ENCODE measurements around the gene RPUSD4.

- TF ChIP-seq TAF1 (IDR thresholded peaks at IDR 0.05; ENCODE audit: low read depth) (no peak), CTCF (IDR thresholded peaks at IDR 0.05; ENCODE audit: poor library complexity, severe bottlenecking) (no peak)
These were observed 16.3 kb downstream of the RPUSD4 start for GRCh38 chr11:126195119-126195518.
